Measurements from ENCODE around the gene TSC2. TPM values are rescaled to one million over a fixed set of nuclear protein-coding genes. Genes with fewer than 3 reads are reported as not detected.

Gene TSC2
- total RNA-seq, 2 experiments from 2014 or later = 101 to 115 TPM

- H3K9me3 Mint-ChIP-seq (ENCODE audit: low read depth) = no peaks in the 10 kb centered on the region
- H3K4me3 Mint-ChIP-seq = no peak overlapping the region
- H3K27ac Mint-ChIP-seq = no peak overlapping the region
- no peaks in the 10 kb centered on the region for H3K4me1 Mint-ChIP-seq
- no peaks in the 10 kb centered on the region for H3K36me3 Mint-ChIP-seq
- DNase-seq (no peak), ATAC-seq (no peak)
- CTCF ChIA-PET = no interaction called here
- no peaks in the 10 kb centered on the region for H3K27me3 Mint-ChIP-seq
Observed at GRCh38 chr16:2077696-2078095, 29.9 kb downstream of the TSC2 start.

- H3K36me3 Mint-ChIP-seq = no peaks in the 10 kb centered on the region
- H3K27me3 Mint-ChIP-seq = no peaks in the 10 kb centered on the region
- no peak overlapping the region for H3K4me3 Mint-ChIP-seq
- no peaks in the 10 kb centered on the region for H3K4me1 Mint-ChIP-seq
- DNase-seq = no peak
- CTCF ChIA-PET = no interaction called here
- no peak overlapping the region for H3K27ac Mint-ChIP-seq
- no peak for ATAC-seq
- no peaks in the 10 kb centered on the region for H3K9me3 Mint-ChIP-seq (ENCODE audit: low read depth)
Observed at GRCh38 chr16:2078096-2078495, 30.3 kb downstream of the TSC2 start.

- no peak for ATAC-seq
- Mint-ChIP-seq H3K27me3 (no peaks in the 10 kb centered on the region), H3K36me3 (no peaks in the 10 kb centered on the region), H3K4me3 (no peak overlapping the region), H3K9me3 (ENCODE audit: low read depth) (no peaks in the 10 kb centered on the region), H3K27ac (no peak overlapping the region), H3K4me1 (no peaks in the 10 kb centered on the region)
- DNase-seq = no peak
- CTCF ChIA-PET = no interaction called here
Observed at GRCh38 chr16:2078691-2079090, 30.9 kb downstream of the TSC2 start.

GRCh38 chr16:2079311-2079800 is 31.6 kb downstream of the TSC2 start:
- Mint-ChIP-seq H3K4me1 (no peaks in the 10 kb centered on the region), H3K27me3 (no peaks in the 10 kb centered on the region), H3K9me3 (ENCODE audit: low read depth) (no peaks in the 10 kb centered on the region), H3K36me3 (no peaks in the 10 kb centered on the region), H3K27ac (no peak overlapping the region), H3K4me3 (no peak overlapping the region)
- CTCF ChIA-PET = no interaction called here
- ATAC-seq = no peak
- no peak for DNase-seq

- no peaks in the 10 kb centered on the region for H3K27me3 Mint-ChIP-seq
- ATAC-seq (no peak), DNase-seq (no peak)
- H3K9me3 Mint-ChIP-seq (ENCODE audit: low read depth) = no peaks in the 10 kb centered on the region
- H3K36me3 Mint-ChIP-seq = no peaks in the 10 kb centered on the region
- no peak overlapping the region for H3K27ac Mint-ChIP-seq
- no peaks in the 10 kb centered on the region for H3K4me1 Mint-ChIP-seq
- no peak overlapping the region for H3K4me3 Mint-ChIP-seq
- CTCF ChIA-PET = no interaction called here
Observed at GRCh38 chr16:2079991-2080390, 32.2 kb downstream of the TSC2 start.

- no peaks in the 10 kb centered on the region for H3K27me3 Mint-ChIP-seq
- no peak overlapping the region for H3K27ac Mint-ChIP-seq
- ATAC-seq = no peak
- H3K4me3 Mint-ChIP-seq = no peak overlapping the region
- CTCF ChIA-PET = no interaction called here
- H3K4me1 Mint-ChIP-seq = no peaks in the 10 kb centered on the region
- DNase-seq = no peak
- no peaks in the 10 kb centered on the region for H3K36me3 Mint-ChIP-seq
- H3K9me3 Mint-ChIP-seq (ENCODE audit: low read depth) = no peaks in the 10 kb centered on the region
Observed at GRCh38 chr16:2081201-2082084, 33.7 kb downstream of the TSC2 start.

- no peak for ATAC-seq
Observed at GRCh38 chr16:2082171-2082982, 34.6 kb downstream of the TSC2 start.

GRCh38 chr16:2082983-2083364 is 35.2 kb downstream of the TSC2 start:
- Mint-ChIP-seq H3K27ac (no peak overlapping the region), H3K9me3 (ENCODE audit: low read depth) (no peaks in the 10 kb centered on the region), H3K27me3 (no peaks in the 10 kb centered on the region), H3K4me3 (no peak overlapping the region), H3K4me1 (no peaks in the 10 kb centered on the region), H3K36me3 (no peaks in the 10 kb centered on the region)
- CTCF ChIA-PET = no interaction called here
- ATAC-seq (no peak), DNase-seq (no peak)

More at GRCh38 chr16:2082171-2082982, 34.6 kb downstream of the TSC2 start:
- no peak overlapping the region for H3K27ac Mint-ChIP-seq
- no peaks in the 10 kb centered on the region for H3K36me3 Mint-ChIP-seq
- H3K4me1 Mint-ChIP-seq = no peaks in the 10 kb centered on the region
- no peak overlapping the region for H3K4me3 Mint-ChIP-seq
- CTCF ChIA-PET = no interaction called here
- no peaks in the 10 kb centered on the region for H3K9me3 Mint-ChIP-seq (ENCODE audit: low read depth)
- no peak for DNase-seq
- H3K27me3 Mint-ChIP-seq = no peaks in the 10 kb centered on the region

GRCh38 chr16:2083409-2083808 is 35.6 kb downstream of the TSC2 start:
- CTCF ChIA-PET = no interaction called here
- Mint-ChIP-seq H3K36me3 (no peaks in the 10 kb centered on the region), H3K4me1 (no peaks in the 10 kb centered on the region), H3K27me3 (no peaks in the 10 kb centered on the region), H3K9me3 (ENCODE audit: low read depth) (no peaks in the 10 kb centered on the region), H3K4me3 (no peak overlapping the region), H3K27ac (no peak overlapping the region)
- ATAC-seq (no peak), DNase-seq (no peak)

- DNase-seq = no peak
- no peak for ATAC-seq
- H3K4me1 Mint-ChIP-seq = no peaks in the 10 kb centered on the region
- no peak overlapping the region for H3K4me3 Mint-ChIP-seq
- CTCF ChIA-PET = no interaction called here
- no peak overlapping the region for H3K27ac Mint-ChIP-seq
- H3K27me3 Mint-ChIP-seq = no peaks in the 10 kb centered on the region
- no peaks in the 10 kb centered on the region for H3K9me3 Mint-ChIP-seq (ENCODE audit: low read depth)
- no peaks in the 10 kb centered on the region for H3K36me3 Mint-ChIP-seq
Observed at GRCh38 chr16:2083876-2084780, 36.3 kb downstream of the TSC2 start.

- H3K9me3 Mint-ChIP-seq (ENCODE audit: low read depth) = no peaks in the 10 kb centered on the region
- ATAC-seq (no peak), DNase-seq (no peak)
- no peaks in the 10 kb centered on the region for H3K36me3 Mint-ChIP-seq
- CTCF ChIA-PET = no interaction called here
- H3K4me1 Mint-ChIP-seq = no peaks in the 10 kb centered on the region
- no peaks in the 10 kb centered on the region for H3K27me3 Mint-ChIP-seq
- H3K4me3 Mint-ChIP-seq = no peak overlapping the region
- H3K27ac Mint-ChIP-seq = no peak overlapping the region
Observed at GRCh38 chr16:2084895-2085625, 37.3 kb downstream of the TSC2 start.

- Mint-ChIP-seq H3K4me3 (no peak overlapping the region), H3K27ac (no peak overlapping the region), H3K4me1 (no peaks in the 10 kb centered on the region), H3K36me3 (peaks cover 4% of the 10 kb centered on the region), H3K9me3 (ENCODE audit: low read depth) (no peaks in the 10 kb centered on the region), H3K27me3 (no peaks in the 10 kb centered on the region)
- DNase-seq (no peak), ATAC-seq (no peak)
- CTCF ChIA-PET = no interaction called here
Observed at GRCh38 chr16:2085669-2086068, 37.9 kb downstream of the TSC2 start.

Data from activated CD8-positive, alpha-beta memory T cell treated with anti-CD3 and anti-CD28 coated beads, Interleukin-2, amount 10 ng/mL, durations not matched to agents 7 days and 5 days (primary cell).